Activated naive CD8-positive, alpha-beta T cell (primary cell): ENCODE results near the gene BCAT1.
A peak's percentile ranks its signal among the peaks of the same experiment; 100 is the strongest.
"Not testable (repeated sequence)": the region's sequence is repeated elsewhere in the genome, so short reads cannot be mapped to it uniquely, and the experiment has no call there.

ENCODE experiments used
- H3K27ac Mint-ChIP-seq: one replicate; pipeline ENCODE4 v1.8.0; 2021; ENCODE audit warnings: mixed read lengths
- H3K27me3 Mint-ChIP-seq: one replicate; pipeline ENCODE4 v1.8.0; 2021; ENCODE audit warnings: mixed read lengths
- H3K36me3 Mint-ChIP-seq: one replicate; pipeline ENCODE4 v1.8.0; 2021; ENCODE audit warnings: mixed read lengths
- H3K4me1 Mint-ChIP-seq: one replicate; pipeline ENCODE4 v1.8.0; 2021; ENCODE audit warnings: low read depth, mixed read lengths
- H3K4me3 Mint-ChIP-seq: one replicate; pipeline ENCODE4 v1.8.0; 2021; ENCODE audit warnings: mild to moderate bottlenecking, mixed read lengths
- H3K9me3 Mint-ChIP-seq: one replicate; pipeline ENCODE4 v1.8.0; 2021; ENCODE audit warnings: low read depth, mixed read lengths

BCAT1 gene

DNA sequence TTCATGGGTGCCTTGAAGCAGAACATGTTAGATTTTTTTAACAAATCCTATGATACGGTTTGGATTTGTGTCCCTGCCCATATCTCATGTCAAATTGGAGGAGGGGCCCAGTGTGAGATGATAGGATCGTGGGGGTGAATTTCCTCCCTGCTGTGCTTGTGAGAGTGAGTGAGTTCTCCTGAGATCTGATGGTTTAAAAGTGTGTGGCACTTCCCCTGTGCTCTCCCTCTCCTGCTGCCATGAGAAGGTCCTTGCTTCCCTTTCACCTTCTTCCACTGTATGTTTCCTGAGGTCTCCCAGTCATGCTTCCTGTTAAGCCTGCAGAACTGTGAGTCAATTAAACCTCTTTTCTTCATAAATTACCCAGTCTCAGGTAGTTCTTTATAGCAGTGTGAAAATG is 97.0 kb downstream of the BCAT1 start:
- not testable (repeated sequence) for H3K4me1 Mint-ChIP-seq, H3K9me3 Mint-ChIP-seq

GRCh38 chr12:24851341-24851740 is 97.6 kb downstream of the BCAT1 start:
- peaks cover 3% of the 10 kb centered on the region for H3K27me3 Mint-ChIP-seq
- H3K4me3 Mint-ChIP-seq = no peak overlapping the region
- H3K4me1 Mint-ChIP-seq = peaks cover 9% of the 10 kb centered on the region
- no peaks in the 10 kb centered on the region for H3K9me3 Mint-ChIP-seq
- no peaks in the 10 kb centered on the region for H3K36me3 Mint-ChIP-seq
- H3K27ac Mint-ChIP-seq = no peak overlapping the region

More for the DNA sequence above, 97.0 kb downstream of the BCAT1 start:
- not testable (repeated sequence) for H3K36me3 Mint-ChIP-seq, H3K4me3 Mint-ChIP-seq, H3K27me3 Mint-ChIP-seq, H3K27ac Mint-ChIP-seq

DNA sequence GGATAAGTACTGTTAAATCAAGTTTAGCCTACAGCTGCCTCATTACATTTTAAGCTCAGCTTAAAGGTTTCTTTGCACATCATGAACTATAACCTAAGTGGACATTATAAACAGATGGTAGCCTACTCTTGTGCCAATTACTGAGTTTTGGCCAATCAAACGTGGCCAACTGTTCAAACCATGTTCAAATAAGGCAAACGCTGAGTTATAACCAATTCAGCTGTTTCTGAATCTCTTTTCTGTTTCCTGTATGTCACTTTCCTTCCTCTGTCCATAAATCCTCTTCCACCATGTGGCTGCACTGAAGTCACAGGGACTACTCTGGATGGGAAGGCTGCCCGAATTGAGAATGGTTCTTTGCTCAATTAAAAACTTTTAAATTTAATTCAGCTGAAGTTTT is 98.4 kb downstream of the BCAT1 start:
- Mint-ChIP-seq H3K9me3 (no peaks in the 10 kb centered on the region), H3K27ac (no peak overlapping the region), H3K4me1 (peaks cover 11% of the 10 kb centered on the region), H3K4me3 (no peak overlapping the region), H3K27me3 (peaks cover 3% of the 10 kb centered on the region), H3K36me3 (no peaks in the 10 kb centered on the region)

DNA sequence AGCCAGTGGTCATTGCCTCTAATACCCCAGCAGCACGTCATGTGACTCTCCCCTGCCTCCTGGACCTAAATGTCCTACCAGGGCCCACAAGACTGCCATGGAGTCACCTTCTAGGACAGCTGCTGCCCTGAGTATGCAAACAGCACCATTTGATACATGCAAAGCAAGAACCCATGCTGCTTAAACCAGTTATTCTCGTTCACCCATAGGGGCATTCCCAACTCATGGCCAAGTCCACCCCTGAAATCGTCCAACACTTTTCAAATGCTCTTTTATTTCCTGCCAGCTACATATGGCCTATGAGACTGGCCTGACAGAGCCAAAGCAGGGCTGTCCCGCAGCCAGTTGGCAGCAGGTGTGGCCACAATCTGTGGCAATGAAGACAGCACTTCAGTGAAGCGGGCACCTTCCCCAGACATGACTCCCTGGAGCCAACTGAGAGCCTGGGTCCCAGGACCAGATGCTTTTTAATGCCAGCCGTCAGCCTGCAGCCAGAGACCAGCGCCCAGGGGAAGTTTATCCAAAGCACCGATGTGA is 99.9 kb downstream of the BCAT1 start:
- peaks cover 11% of the 10 kb centered on the region for H3K4me1 Mint-ChIP-seq
- H3K27ac Mint-ChIP-seq = no peak overlapping the region
- no peak overlapping the region for H3K4me3 Mint-ChIP-seq
- H3K9me3 Mint-ChIP-seq = no peaks in the 10 kb centered on the region
- no peaks in the 10 kb centered on the region for H3K36me3 Mint-ChIP-seq
- peaks cover 3% of the 10 kb centered on the region for H3K27me3 Mint-ChIP-seq

DNA sequence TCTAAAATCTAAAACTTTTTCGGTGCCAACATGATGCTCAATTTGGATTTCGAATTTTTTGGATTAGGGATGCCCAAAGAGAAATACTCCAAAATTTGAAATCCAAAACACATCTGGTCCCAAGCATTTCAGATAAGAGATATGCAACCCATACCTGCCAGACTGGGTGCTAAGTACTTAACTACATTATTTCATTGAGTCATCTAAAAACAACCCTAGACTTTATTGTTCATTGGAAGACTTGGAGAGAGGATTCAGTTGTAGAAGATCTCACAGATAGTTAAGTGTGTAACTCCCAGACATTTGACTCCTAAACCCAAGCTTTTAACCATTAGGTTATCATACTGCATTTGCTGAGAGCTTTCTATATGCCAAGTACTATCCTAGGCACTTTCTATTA is 102.2 kb downstream of the BCAT1 start:
- Mint-ChIP-seq H3K4me3 (no peak overlapping the region), H3K27me3 (peaks cover 3% of the 10 kb centered on the region), H3K27ac (no peak overlapping the region), H3K36me3 (peaks cover 2% of the 10 kb centered on the region), H3K4me1 (peaks cover 2% of the 10 kb centered on the region), H3K9me3 (no peaks in the 10 kb centered on the region)

DNA sequence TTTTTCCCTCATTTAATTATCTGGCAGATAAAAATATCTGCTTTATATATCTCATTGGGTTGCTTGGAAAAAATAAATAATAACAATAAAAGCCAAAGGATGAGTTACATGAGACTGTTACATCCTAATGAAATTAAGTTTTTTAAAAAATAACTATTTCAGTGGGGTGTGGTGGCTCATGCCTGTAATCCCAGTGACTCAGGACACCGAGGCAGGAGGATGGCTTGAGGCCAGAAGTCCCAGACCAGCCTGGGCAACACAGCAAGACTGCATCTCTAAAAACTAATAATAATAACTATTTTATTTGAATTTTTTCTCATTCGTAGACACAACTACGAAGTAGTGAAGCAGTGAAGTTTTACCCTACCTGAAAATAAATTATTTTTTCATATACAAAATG is 103.3 kb downstream of the BCAT1 start:
- H3K4me1 Mint-ChIP-seq = peaks cover 2% of the 10 kb centered on the region
- no peaks in the 10 kb centered on the region for H3K9me3 Mint-ChIP-seq
- H3K27me3 Mint-ChIP-seq = peaks cover 3% of the 10 kb centered on the region
- H3K4me3 Mint-ChIP-seq = no peak overlapping the region
- peaks cover 2% of the 10 kb centered on the region for H3K36me3 Mint-ChIP-seq
- no peak overlapping the region for H3K27ac Mint-ChIP-seq

DNA sequence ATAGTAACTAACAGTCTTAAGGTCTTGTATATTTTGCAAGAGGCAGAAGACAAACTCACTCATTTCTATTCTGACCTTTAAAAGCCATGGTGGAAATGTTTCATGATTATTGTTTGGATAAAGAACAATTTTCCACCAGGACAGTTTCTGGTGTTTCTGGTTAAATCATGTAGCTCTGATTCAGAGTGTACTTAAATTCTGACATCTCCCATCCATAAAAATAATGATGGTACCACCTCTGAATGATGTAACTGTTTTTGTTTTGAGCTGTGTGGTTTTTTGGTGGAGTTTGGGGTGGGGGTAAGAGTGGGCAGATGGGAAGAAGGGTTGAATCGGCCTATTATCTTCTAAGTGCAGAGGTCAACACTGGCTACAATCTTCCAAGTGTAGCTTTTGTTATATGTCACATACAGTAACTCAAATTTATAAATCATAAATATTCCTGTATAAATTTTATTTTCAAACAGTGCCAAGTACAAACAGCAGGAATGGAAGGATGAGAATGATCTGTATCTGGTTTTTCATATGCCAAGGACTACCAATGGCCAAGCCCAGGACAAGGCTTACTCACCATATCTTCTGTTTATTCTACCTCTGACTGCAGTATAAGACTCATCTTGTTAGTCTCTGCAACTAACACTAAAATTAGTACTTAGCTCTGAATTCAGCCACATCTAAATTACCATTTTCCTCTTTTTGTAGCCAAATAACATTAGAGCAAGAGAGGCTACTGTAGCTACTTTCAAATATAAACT is 108.7 kb downstream of the BCAT1 start:
- Mint-ChIP-seq H3K27ac (peak overlapping the region; percentile 85), H3K4me3 (peak overlapping the region; percentile 25), H3K9me3 (no peaks in the 10 kb centered on the region), H3K4me1 (peaks cover 25% of the 10 kb centered on the region), H3K27me3 (no peaks in the 10 kb centered on the region), H3K36me3 (peaks cover 2% of the 10 kb centered on the region)

DNA sequence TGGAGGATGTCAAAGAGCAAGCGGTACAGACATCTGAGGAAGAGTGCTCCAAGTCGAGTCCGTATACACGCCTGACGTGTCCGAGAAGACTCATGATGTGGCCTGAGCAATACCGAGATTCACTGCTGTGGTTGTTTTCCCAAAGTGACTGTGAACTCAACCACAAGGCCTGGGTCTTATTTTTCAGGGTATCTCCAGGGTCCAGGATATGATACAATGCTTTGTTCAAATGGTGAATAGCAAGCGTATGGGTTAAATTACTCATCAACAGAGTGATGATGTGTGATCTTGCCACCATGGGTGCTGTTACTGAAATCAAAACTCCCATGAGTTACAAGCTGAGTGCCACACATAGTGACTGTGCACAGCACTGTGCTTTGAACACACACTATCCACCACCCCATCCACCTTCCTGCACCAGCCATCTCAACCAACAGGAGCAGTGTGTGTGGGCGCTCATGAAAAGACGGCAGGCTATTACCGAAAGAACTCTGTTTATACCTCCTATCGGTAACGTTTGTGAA is 109.6 kb downstream of the BCAT1 start:
- H3K36me3 Mint-ChIP-seq = peaks cover 2% of the 10 kb centered on the region

GRCh38 chr12:24838531-24838950 is 110.4 kb downstream of the BCAT1 start:
- Mint-ChIP-seq H3K9me3 (no peaks in the 10 kb centered on the region), H3K27ac (peak overlapping the region; percentile 72), H3K4me3 (no peak overlapping the region), H3K36me3 (peaks cover 2% of the 10 kb centered on the region), H3K27me3 (no peaks in the 10 kb centered on the region), H3K4me1 (peaks cover 25% of the 10 kb centered on the region)

More for the DNA sequence above, 109.6 kb downstream of the BCAT1 start:
- H3K27ac Mint-ChIP-seq = peak overlapping the region; percentile 85
- H3K27me3 Mint-ChIP-seq = no peaks in the 10 kb centered on the region
- H3K4me1 Mint-ChIP-seq = peaks cover 25% of the 10 kb centered on the region
- no peaks in the 10 kb centered on the region for H3K9me3 Mint-ChIP-seq
- no peak overlapping the region for H3K4me3 Mint-ChIP-seq

DNA sequence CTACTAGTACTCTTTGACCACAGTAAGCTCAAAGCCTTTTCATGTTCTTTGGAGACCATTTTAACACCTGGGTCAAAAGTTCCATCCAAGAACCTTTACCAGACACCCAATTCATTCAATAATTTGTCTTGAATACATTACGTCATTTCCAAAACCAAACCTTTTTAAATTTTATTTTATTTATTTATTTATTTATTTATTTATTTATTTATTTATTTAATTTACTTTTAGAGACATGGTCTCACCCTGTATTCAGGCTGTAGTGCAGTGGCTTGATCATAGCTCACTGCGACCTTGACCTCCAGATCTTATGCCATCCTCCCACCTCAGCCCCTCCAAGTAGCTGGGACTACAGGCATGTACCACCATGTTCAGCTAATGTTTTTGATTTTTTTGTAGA is 113.5 kb downstream of the BCAT1 start:
- Mint-ChIP-seq H3K4me3 (no peak overlapping the region), H3K9me3 (no peaks in the 10 kb centered on the region), H3K4me1 (peaks cover 25% of the 10 kb centered on the region), H3K27me3 (no peaks in the 10 kb centered on the region), H3K36me3 (no peaks in the 10 kb centered on the region), H3K27ac (no peak overlapping the region)

DNA sequence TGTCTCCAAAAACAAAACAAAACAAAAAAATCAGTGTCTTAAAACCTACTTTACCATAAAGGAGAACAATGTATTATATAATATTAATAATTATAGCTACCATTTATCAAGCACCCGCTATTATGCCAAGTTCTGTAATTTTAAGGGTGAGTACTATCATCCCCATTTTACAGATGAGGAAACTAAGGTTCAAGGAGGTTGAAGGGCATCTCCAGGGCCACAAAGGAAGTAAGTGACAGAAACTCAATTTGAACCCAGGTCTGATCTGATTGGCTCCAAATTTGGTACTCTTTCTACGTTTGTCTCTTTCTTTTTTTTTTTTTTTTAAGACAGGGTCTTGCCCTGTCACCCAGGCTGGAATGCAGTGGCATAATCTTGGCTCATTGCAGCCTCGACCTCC is 115.4 kb downstream of the BCAT1 start:
- H3K36me3 Mint-ChIP-seq = no peaks in the 10 kb centered on the region
- H3K9me3 Mint-ChIP-seq = no peaks in the 10 kb centered on the region
- H3K4me3 Mint-ChIP-seq = no peak overlapping the region
- no peak overlapping the region for H3K27ac Mint-ChIP-seq
- no peaks in the 10 kb centered on the region for H3K27me3 Mint-ChIP-seq
- peaks cover 10% of the 10 kb centered on the region for H3K4me1 Mint-ChIP-seq

DNA sequence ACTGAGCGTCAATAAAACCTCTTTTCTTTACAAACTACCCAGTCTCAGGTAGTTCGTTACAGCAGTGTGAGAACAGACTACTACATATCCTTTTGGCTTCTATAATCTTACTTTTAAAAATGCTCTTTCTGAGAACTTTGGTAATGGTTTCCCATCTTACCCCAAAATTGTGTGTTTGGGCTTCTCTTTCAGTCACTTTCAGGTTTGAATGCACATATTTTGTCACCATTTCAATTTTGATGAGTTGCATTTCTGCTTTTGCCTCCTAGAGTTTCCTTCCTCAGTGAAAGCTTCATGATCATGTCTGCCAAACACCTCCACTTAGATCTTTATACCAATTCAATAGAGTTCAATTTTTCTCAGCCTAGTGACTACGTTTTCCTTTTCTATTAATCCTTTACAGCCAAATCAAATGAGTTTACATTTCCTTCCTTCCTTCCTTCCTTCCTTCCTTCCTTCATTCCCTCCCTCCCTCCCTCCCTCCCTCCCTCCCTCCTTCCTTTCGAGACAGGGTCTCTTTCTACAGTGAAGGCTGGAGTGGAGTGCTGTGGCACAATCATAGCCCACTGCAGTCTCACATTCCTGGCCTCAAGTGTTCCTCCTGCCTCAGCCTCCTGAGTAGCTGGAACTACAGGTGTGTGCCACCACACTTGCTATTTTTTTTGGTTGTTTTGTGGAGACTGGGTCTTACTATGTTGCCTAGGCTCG is 124.9 kb downstream of the BCAT1 start:
- no peak overlapping the region for H3K27ac Mint-ChIP-seq
- H3K36me3 Mint-ChIP-seq = no peaks in the 10 kb centered on the region

GRCh38 chr12:24822121-24822899 is 126.6 kb downstream of the BCAT1 start:
- H3K4me3 Mint-ChIP-seq = no peak overlapping the region
- no peaks in the 10 kb centered on the region for H3K27me3 Mint-ChIP-seq
- H3K4me1 Mint-ChIP-seq = peaks cover 5% of the 10 kb centered on the region
- H3K27ac Mint-ChIP-seq = peak overlapping the region; percentile 47
- no peaks in the 10 kb centered on the region for H3K9me3 Mint-ChIP-seq
- no peaks in the 10 kb centered on the region for H3K36me3 Mint-ChIP-seq

More for the DNA sequence above, 124.9 kb downstream of the BCAT1 start:
- peaks cover 5% of the 10 kb centered on the region for H3K4me1 Mint-ChIP-seq
- no peaks in the 10 kb centered on the region for H3K9me3 Mint-ChIP-seq
- no peak overlapping the region for H3K4me3 Mint-ChIP-seq
- H3K27me3 Mint-ChIP-seq = no peaks in the 10 kb centered on the region

DNA sequence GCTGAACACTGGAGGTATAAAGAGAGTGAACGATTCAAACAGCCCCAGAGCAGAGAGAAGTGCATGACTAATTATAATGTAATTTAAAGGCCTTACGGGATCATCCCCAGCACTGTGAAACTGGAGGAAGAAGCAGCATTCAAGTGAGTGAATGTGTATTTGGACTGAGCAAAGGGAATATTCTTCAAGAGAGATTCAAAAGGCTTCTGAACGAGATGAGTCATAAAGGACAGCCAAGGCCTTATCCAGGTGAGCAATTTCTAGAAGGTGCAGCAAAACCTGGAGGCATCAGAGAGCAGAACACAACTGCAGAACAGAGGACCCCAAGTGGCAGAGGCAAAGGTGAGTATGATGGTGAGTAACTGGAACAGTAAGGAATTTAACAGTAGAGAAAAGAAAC is 127.2 kb downstream of the BCAT1 start:
- H3K27me3 Mint-ChIP-seq = no peaks in the 10 kb centered on the region
- H3K4me3 Mint-ChIP-seq = no peak overlapping the region
- H3K4me1 Mint-ChIP-seq = peaks cover 5% of the 10 kb centered on the region
- no peak overlapping the region for H3K27ac Mint-ChIP-seq
- H3K36me3 Mint-ChIP-seq = no peaks in the 10 kb centered on the region
- H3K9me3 Mint-ChIP-seq = no peaks in the 10 kb centered on the region

DNA sequence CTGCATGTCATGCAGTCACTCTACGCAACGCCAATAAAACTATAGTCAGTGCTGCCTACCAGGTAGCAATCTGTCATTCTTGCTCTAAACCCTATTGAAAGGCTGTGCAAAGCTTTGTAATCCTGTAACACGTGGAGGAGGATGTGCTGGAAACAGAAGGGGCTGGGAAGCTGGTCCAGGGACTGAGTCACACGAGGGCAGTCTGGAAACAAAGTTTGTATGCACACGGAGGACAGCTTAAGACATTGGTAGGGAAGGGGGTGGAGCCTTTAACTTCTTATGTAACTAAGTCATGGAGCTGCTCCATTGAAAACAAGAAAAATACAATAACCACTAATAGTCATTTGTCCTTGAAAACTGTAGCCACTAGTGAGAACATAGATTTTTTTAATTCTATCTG is 128.0 kb downstream of the BCAT1 start:
- H3K4me3 Mint-ChIP-seq = no peak overlapping the region
- no peaks in the 10 kb centered on the region for H3K9me3 Mint-ChIP-seq
- H3K4me1 Mint-ChIP-seq = peaks cover 5% of the 10 kb centered on the region
- no peaks in the 10 kb centered on the region for H3K36me3 Mint-ChIP-seq
- H3K27me3 Mint-ChIP-seq = no peaks in the 10 kb centered on the region
- H3K27ac Mint-ChIP-seq = no peak overlapping the region
